Skeletal muscle tissue (tissue), 4 donors: Measurements from ENCODE around the gene PTGR1. TPM values are rescaled to one million over a fixed set of nuclear protein-coding genes. Genes with fewer than 3 reads are reported as not detected.

Experiments used
- H3K27ac ChIP-seq: one replicate; pipeline ENCODE4 v1.7.0; 2013; ENCODE audit warnings: mild to moderate bottlenecking, low read depth, low read length, inconsistent platforms
- H3K27me3 ChIP-seq, 3 donors: one replicate each; pipeline ENCODE4 v1.7.0; 2013; ENCODE audit warnings: low read length in 3 of 3; ENCODE audit not compliant: control insufficient read depth in 3 of 3, insufficient read depth in 3 of 3
- H3K36me3 ChIP-seq, 3 donors: one replicate each; pipeline ENCODE4 v1.7.0; 2013; ENCODE audit warnings: low read length in 3 of 3; ENCODE audit not compliant: control insufficient read depth in 3 of 3, insufficient read depth in 3 of 3
- H3K4me1 ChIP-seq, 3 donors: one replicate each; pipeline ENCODE4 v1.7.0; 2013; ENCODE audit warnings: low read length in 3 of 3, mild to moderate bottlenecking in 3 of 3; ENCODE audit not compliant: control insufficient read depth in 3 of 3, insufficient read depth in 3 of 3
- H3K4me3 ChIP-seq, 3 donors: one replicate each; pipeline ENCODE4 v1.7.0; 2013; ENCODE audit warnings: low read length in 3 of 3
- H3K9ac ChIP-seq, 3 donors: one replicate each; pipeline ENCODE4 v1.7.0; 2013; ENCODE audit warnings: low read length in 3 of 3, mild to moderate bottlenecking in 3 of 3, moderate library complexity in 2 of 3, low read depth in 1 of 3
- H3K9me3 ChIP-seq, 3 donors: one replicate each; pipeline ENCODE4 v1.7.0; 2013; ENCODE audit warnings: low read length in 3 of 3; ENCODE audit not compliant: control insufficient read depth in 3 of 3
- total RNA-seq: library from RNA; depleted of rRNA; stranded (reverse); fragments of >200 nt; gene quantifications from one replicate; pipeline ENCODE4 v1.2.3, GENCODE V29; 2014
- donor health status: Osteomylitis.

Gene PTGR1
- total RNA-seq, 1 donor from 2014 or later: 53.2 TPM

GRCh38 chr9:111632695-111633388, 33.4 kb upstream of the PTGR1 start:
- Histone ChIP-seq H3K4me3 (peak overlapping the region in 2 of 3 donors; percentile 84 to 98), H3K4me1 (peaks cover 13 to 38% (median 21%) of the 10 kb centered on the region in 3 donors), H3K27ac (no peak overlapping the region), H3K9me3 (no peaks in the 10 kb centered on the region), H3K27me3 (no peaks in the 10 kb centered on the region), H3K9ac (peak overlapping the region in 1 of 3 donors; percentile 3), H3K36me3 (no peaks in the 10 kb centered on the region)

- Histone ChIP-seq H3K27me3 (no peaks in the 10 kb centered on the region), H3K4me1 (peaks cover 13 to 38% (median 21%) of the 10 kb centered on the region in 3 donors), H3K36me3 (no peaks in the 10 kb centered on the region), H3K27ac (peak overlapping the region; percentile 86), H3K9me3 (no peaks in the 10 kb centered on the region), H3K9ac (peak overlapping the region; percentile 92 to 95 (median 94)), H3K4me3 (peak overlapping the region; percentile 84 to 98 (median 98))
Measured at GRCh38 chr9:111632060-111632459, 32.6 kb upstream of the PTGR1 start.

- Histone ChIP-seq H3K9me3 (no peaks in the 10 kb centered on the region), H3K27me3 (no peaks in the 10 kb centered on the region), H3K36me3 (no peaks in the 10 kb centered on the region), H3K4me3 (peak within 1 kb of the TSS; percentile 84 to 98 (median 98)), H3K4me1 (peaks cover 13 to 38% (median 21%) of the 10 kb centered on the region in 3 donors), H3K9ac (peak within 1 kb of the TSS; percentile 92 to 95 (median 94)), H3K27ac (peak within 1 kb of the TSS; percentile 86)
Measured at GRCh38 chr9:111631214-111631971, 31.9 kb upstream of the PTGR1 start, which contains the start of gene DNAJC25. TSS of gene DNAJC25 (plus strand) at chr9:111631334. CDS start at chr9:111631408, 74 bp downstream.

- Histone ChIP-seq H3K27me3 (no peaks in the 10 kb centered on the region), H3K36me3 (no peaks in the 10 kb centered on the region), H3K9me3 (no peaks in the 10 kb centered on the region), H3K4me3 (peak overlapping the region; percentile 84 to 98 (median 98)), H3K9ac (peak overlapping the region; percentile 75 to 95 (median 94)), H3K4me1 (peaks cover 13 to 38% (median 21%) of the 10 kb centered on the region in 3 donors), H3K27ac (no peak overlapping the region)
Measured at GRCh38 chr9:111630964-111631213, 31.4 kb upstream of the PTGR1 start.

GRCh38 chr9:111630182-111630963, 30.9 kb upstream of the PTGR1 start:
- H3K27ac ChIP-seq: no peak overlapping the region
- peaks cover 13 to 38% (median 17%) of the 10 kb centered on the region in 3 donors for H3K4me1 ChIP-seq
- H3K4me3 ChIP-seq: peak overlapping the region; percentile 84 to 98 (median 98)
- no peaks in the 10 kb centered on the region for H3K27me3 ChIP-seq
- peak overlapping the region; percentile 75 to 95 (median 94) for H3K9ac ChIP-seq
- H3K9me3 ChIP-seq: no peaks in the 10 kb centered on the region
- no peaks in the 10 kb centered on the region for H3K36me3 ChIP-seq

GRCh38 chr9:111628411-111628810, 29.0 kb upstream of the PTGR1 start:
- Histone ChIP-seq H3K27ac (no peak overlapping the region), H3K4me1 (peaks cover 12 to 27% (median 17%) of the 10 kb centered on the region in 3 donors), H3K9ac (no peak overlapping the region), H3K4me3 (no peak overlapping the region), H3K36me3 (no peaks in the 10 kb centered on the region), H3K27me3 (no peaks in the 10 kb centered on the region), H3K9me3 (no peaks in the 10 kb centered on the region)

GRCh38 chr9:111627260-111627963, 28.0 kb upstream of the PTGR1 start:
- Histone ChIP-seq H3K27ac (no peak overlapping the region), H3K9ac (no peak overlapping the region), H3K4me1 (peaks cover 10 to 17% (median 13%) of the 10 kb centered on the region in 3 donors), H3K9me3 (no peaks in the 10 kb centered on the region), H3K27me3 (no peaks in the 10 kb centered on the region), H3K36me3 (no peaks in the 10 kb centered on the region), H3K4me3 (no peak overlapping the region)

- no peak overlapping the region for H3K9ac ChIP-seq
- no peak overlapping the region for H3K4me3 ChIP-seq
- H3K27ac ChIP-seq: no peak overlapping the region
- H3K4me1 ChIP-seq: no peaks in the 10 kb centered on the region
- no peaks in the 10 kb centered on the region for H3K36me3 ChIP-seq
- H3K27me3 ChIP-seq: no peaks in the 10 kb centered on the region
- H3K9me3 ChIP-seq: no peaks in the 10 kb centered on the region
Measured at GRCh38 chr9:111622626-111623025, 23.2 kb upstream of the PTGR1 start.

GRCh38 chr9:111621895-111622480, 22.5 kb upstream of the PTGR1 start:
- Histone ChIP-seq H3K9ac (no peak overlapping the region), H3K4me1 (no peaks in the 10 kb centered on the region), H3K27ac (no peak overlapping the region), H3K4me3 (no peak overlapping the region), H3K9me3 (no peaks in the 10 kb centered on the region), H3K36me3 (no peaks in the 10 kb centered on the region), H3K27me3 (no peaks in the 10 kb centered on the region)
